ENCODE data around the gene CEP85L. TPM values are rescaled to one million over a fixed set of nuclear protein-coding genes. Genes with fewer than 3 reads are reported as not detected.

The CEP85L gene
- total RNA-seq, 1 donor from 2014 or later, result 12.6 TPM

DNA sequence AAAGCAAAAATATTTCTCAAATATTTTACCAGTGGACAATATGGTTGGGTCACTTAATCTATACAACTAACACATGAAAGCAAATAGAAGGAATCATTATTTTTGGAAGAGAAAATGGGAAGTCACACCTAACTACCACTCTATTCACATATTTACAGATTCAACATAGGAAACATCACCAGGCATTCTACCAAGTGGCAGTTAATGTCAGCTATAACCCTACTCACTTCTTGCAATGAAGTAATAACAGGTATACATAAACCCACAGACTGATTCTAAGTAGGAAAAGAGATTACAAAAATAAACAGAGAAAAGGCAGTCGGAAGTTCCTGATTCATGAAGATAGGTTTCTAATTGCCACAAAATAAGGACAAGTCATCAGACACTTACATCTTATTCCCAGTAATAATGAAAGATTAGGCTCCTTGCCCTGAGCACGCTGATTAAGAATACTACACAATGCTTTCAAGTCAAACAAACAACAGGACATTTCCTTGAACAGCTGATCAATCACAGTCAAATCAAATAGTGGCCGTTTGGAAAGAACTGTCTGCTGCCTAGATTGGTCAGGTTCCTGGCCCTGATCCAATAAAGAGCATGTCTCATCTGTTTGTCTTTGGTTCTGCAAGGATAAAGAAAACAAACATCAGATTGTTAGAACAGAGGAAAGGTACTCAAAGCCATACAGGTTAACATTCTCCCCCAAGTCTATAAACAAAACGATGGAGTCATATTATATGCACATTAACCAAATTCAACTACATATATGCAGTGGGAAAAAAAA lies 182.5 kb downstream of the CEP85L start:
- Histone ChIP-seq H3K9ac (no peak overlapping the region), H3F3A (ENCODE audit: low read depth) (no peaks in the 10 kb centered on the region), H3K9me3 (ENCODE audit: low read depth) (no peaks in the 10 kb centered on the region), H3K27ac (no peak overlapping the region), H3K4me2 (no peak overlapping the region), H3K4me1 (no peaks in the 10 kb centered on the region), H2AFZ (replicated peaks) (no peak overlapping the region), H3K27me3 (no peaks in the 10 kb centered on the region), H3K79me2 (ENCODE audit: low read depth) (no peaks in the 10 kb centered on the region), H3K36me3 (no peaks in the 10 kb centered on the region), H3K4me3 (no peak overlapping the region), H4K20me1 (ENCODE audit: low read depth) (no peaks in the 10 kb centered on the region)
- no peaks in the 10 kb centered on the region for H3K4me1 Mint-ChIP-seq
- H3K27ac Mint-ChIP-seq, result no peak overlapping the region
- peaks cover 4% of the 10 kb centered on the region for H3K36me3 Mint-ChIP-seq
- H3K4me3 Mint-ChIP-seq, result no peak overlapping the region
- no peaks in the 10 kb centered on the region for H3K9me3 Mint-ChIP-seq
- H3K27me3 Mint-ChIP-seq (ENCODE audit: insufficient read depth, low read depth), result no peaks in the 10 kb centered on the region
- TF ChIP-seq EZH2 (IDR thresholded peaks at IDR 0.05), result no peak
- TF ChIP-seq, protein P1, sequence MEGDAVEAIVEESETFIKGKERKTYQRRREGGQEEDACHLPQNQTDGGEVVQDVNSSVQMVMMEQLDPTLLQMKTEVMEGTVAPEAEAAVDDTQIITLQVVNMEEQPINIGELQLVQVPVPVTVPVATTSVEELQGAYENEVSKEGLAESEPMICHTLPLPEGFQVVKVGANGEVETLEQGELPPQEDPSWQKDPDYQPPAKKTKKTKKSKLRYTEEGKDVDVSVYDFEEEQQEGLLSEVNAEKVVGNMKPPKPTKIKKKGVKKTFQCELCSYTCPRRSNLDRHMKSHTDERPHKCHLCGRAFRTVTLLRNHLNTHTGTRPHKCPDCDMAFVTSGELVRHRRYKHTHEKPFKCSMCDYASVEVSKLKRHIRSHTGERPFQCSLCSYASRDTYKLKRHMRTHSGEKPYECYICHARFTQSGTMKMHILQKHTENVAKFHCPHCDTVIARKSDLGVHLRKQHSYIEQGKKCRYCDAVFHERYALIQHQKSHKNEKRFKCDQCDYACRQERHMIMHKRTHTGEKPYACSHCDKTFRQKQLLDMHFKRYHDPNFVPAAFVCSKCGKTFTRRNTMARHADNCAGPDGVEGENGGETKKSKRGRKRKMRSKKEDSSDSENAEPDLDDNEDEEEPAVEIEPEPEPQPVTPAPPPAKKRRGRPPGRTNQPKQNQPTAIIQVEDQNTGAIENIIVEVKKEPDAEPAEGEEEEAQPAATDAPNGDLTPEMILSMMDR (IDR thresholded peaks at IDR 0.05), result no peak
- no peak for TF ChIP-seq EZH2phosphoT487 (IDR thresholded peaks at IDR 0.05)
- DNase-seq (ENCODE audit: low spot score), result no peak

GRCh38 chr6:118467181-118467580 lies 184.2 kb downstream of the CEP85L start:
- H3K79me2 ChIP-seq (ENCODE audit: low read depth), result no peaks in the 10 kb centered on the region
- no peak overlapping the region for H3K9ac ChIP-seq
- Mint-ChIP-seq H3K27ac (no peak overlapping the region), H3K4me1 (no peaks in the 10 kb centered on the region), H3K36me3 (peaks cover 4% of the 10 kb centered on the region), H3K4me3 (no peak overlapping the region), H3K27me3 (ENCODE audit: insufficient read depth, low read depth) (no peaks in the 10 kb centered on the region), H3K9me3 (no peaks in the 10 kb centered on the region)
- H3K36me3 ChIP-seq, result no peaks in the 10 kb centered on the region
- H3K4me1 ChIP-seq, result no peaks in the 10 kb centered on the region
- H2AFZ ChIP-seq (replicated peaks), result no peak overlapping the region
- no peak for TF ChIP-seq EZH2 (IDR thresholded peaks at IDR 0.05)
- DNase-seq (ENCODE audit: low spot score), result no peak
- no peaks in the 10 kb centered on the region for H3F3A ChIP-seq (ENCODE audit: low read depth)
- no peak overlapping the region for H3K4me3 ChIP-seq
- H3K27ac ChIP-seq, result no peak overlapping the region
- H4K20me1 ChIP-seq (ENCODE audit: low read depth), result no peaks in the 10 kb centered on the region
- H3K4me2 ChIP-seq, result no peak overlapping the region
- H3K9me3 ChIP-seq (ENCODE audit: low read depth), result no peaks in the 10 kb centered on the region
- no peaks in the 10 kb centered on the region for H3K27me3 ChIP-seq

DNA sequence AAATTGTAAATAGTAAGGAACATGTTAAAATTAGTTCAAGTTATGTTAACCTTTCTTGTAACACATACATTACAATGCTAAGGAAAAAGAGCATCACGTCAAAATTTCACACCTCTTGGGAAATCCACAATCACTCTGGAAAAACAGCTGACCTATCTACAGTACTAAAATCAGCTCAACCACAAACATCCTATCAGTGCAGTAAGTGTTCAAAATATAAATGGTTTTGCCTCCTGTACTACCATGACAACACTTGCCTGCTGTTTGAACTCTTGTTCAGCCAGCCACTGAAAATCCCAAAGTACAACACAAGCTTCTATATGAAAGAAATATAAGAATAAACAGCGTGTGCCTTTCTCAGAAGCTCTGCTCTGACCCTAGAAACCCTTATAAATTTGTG lies 186.8 kb downstream of the CEP85L start:
- Histone ChIP-seq H3K4me1 (no peaks in the 10 kb centered on the region), H3K9ac (no peak overlapping the region), H3K4me2 (no peak overlapping the region), H3K79me2 (ENCODE audit: low read depth) (no peaks in the 10 kb centered on the region), H3K9me3 (ENCODE audit: low read depth) (no peaks in the 10 kb centered on the region), H4K20me1 (ENCODE audit: low read depth) (no peaks in the 10 kb centered on the region), H3K36me3 (no peaks in the 10 kb centered on the region), H2AFZ (replicated peaks) (no peak overlapping the region), H3K4me3 (no peak overlapping the region), H3F3A (ENCODE audit: low read depth) (no peaks in the 10 kb centered on the region), H3K27me3 (no peaks in the 10 kb centered on the region), H3K27ac (no peak overlapping the region)
- no peak overlapping the region for H3K27ac Mint-ChIP-seq
- no peaks in the 10 kb centered on the region for H3K9me3 Mint-ChIP-seq
- no peaks in the 10 kb centered on the region for H3K4me1 Mint-ChIP-seq
- H3K27me3 Mint-ChIP-seq (ENCODE audit: insufficient read depth, low read depth), result no peaks in the 10 kb centered on the region
- no peak for DNase-seq (ENCODE audit: low spot score)
- H3K36me3 Mint-ChIP-seq, result peaks cover 4% of the 10 kb centered on the region
- no peak overlapping the region for H3K4me3 Mint-ChIP-seq
- TF ChIP-seq EZH2phosphoT487 (IDR thresholded peaks at IDR 0.05) (no peak), EZH2 (IDR thresholded peaks at IDR 0.05) (no peak)
- TF ChIP-seq, protein P1 (IDR thresholded peaks at IDR 0.05), result no peak

DNA sequence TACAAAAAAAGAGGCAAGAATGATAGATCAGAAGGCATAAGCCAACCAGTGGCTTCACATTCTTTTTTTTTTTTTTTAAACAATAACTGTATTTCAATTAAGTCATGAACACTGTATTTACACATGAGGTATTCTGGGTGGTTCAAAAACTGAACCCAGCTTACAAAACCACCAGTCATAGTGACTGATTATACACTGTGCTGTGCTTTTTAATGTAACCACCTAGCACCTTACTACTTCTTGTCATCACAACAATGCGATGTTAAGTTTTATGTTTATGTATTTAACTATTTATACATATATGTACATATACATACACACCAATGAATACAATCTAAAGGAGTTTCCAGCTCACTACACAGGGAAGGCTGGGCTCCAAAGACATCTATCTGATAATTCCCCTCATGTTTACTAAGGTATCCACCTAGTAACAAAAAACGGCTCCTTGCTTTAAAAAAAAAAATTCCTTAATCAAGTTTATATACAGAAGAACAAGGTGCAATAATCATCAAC lies 190.4 kb downstream of the CEP85L start:
- H3K9ac ChIP-seq, result no peak overlapping the region
- no peaks in the 10 kb centered on the region for H3K27me3 ChIP-seq
- no peaks in the 10 kb centered on the region for H3K4me1 ChIP-seq
- no peak overlapping the region for H3K27ac Mint-ChIP-seq
- no peak overlapping the region for H3K27ac ChIP-seq
- no peak overlapping the region for H3K4me3 ChIP-seq
- no peaks in the 10 kb centered on the region for H3K36me3 ChIP-seq
- H3K4me3 Mint-ChIP-seq, result no peak overlapping the region
- TF ChIP-seq EZH2phosphoT487 (IDR thresholded peaks at IDR 0.05) (no peak), EZH2 (IDR thresholded peaks at IDR 0.05) (no peak)
- TF ChIP-seq, protein P1 (IDR thresholded peaks at IDR 0.05), result no peak
- no peaks in the 10 kb centered on the region for H3K27me3 Mint-ChIP-seq (ENCODE audit: insufficient read depth, low read depth)
- DNase-seq (ENCODE audit: low spot score), result no peak
- no peaks in the 10 kb centered on the region for H3K9me3 Mint-ChIP-seq
- H3K9me3 ChIP-seq (ENCODE audit: low read depth), result no peaks in the 10 kb centered on the region
- no peaks in the 10 kb centered on the region for H3K4me1 Mint-ChIP-seq
- no peaks in the 10 kb centered on the region for H3K79me2 ChIP-seq (ENCODE audit: low read depth)
- no peak overlapping the region for H3K4me2 ChIP-seq
- H3K36me3 Mint-ChIP-seq, result peaks cover 4% of the 10 kb centered on the region
- H3F3A ChIP-seq (ENCODE audit: low read depth), result no peaks in the 10 kb centered on the region
- no peak overlapping the region for H2AFZ ChIP-seq (replicated peaks)
- H4K20me1 ChIP-seq (ENCODE audit: low read depth), result no peaks in the 10 kb centered on the region
